Hepatocyte (in vitro differentiated cells): ENCODE measurements around the gene CHAF1A. TPM values are rescaled to one million over a fixed set of nuclear protein-coding genes. Genes with fewer than 3 reads are reported as not detected.

ENCODE experiments used
- DNase-seq: peaks from one replicate; pipeline ENCODE4 v3.0.0-alpha.2; 2016; ENCODE audit warnings: low spot score
- H2AFZ ChIP-seq: fragments of 200-600 bp; sonication (generic); 2 replicates; pipeline ENCODE4 v1.6.0; 2016; ENCODE audit warnings: antibody characterized with exemption, mild to moderate bottlenecking
- H3K27ac ChIP-seq: fragments of 200-600 bp; sonication (generic); 2 replicates; pipeline ENCODE4 v1.5.1; 2016; ENCODE audit warnings: mild to moderate bottlenecking
- H3K27me3 ChIP-seq: fragments of 200-600 bp; sonication (generic); 2 replicates; pipeline ENCODE4 v1.6.1; 2016
- H3K36me3 ChIP-seq: fragments of 200-600 bp; sonication (generic); replicated peaks from 2 replicates; pipeline ENCODE4 v1.5.1; 2016; ENCODE audit warnings: low read depth; ENCODE audit not compliant: insufficient read depth
- H3K4me1 ChIP-seq: fragments of 200-600 bp; sonication (generic); 2 replicates; pipeline ENCODE4 v1.5.1; 2016; ENCODE audit warnings: mild to moderate bottlenecking, moderate library complexity; ENCODE audit not compliant: insufficient read depth
- H3K4me2 ChIP-seq: fragments of 200-600 bp; sonication (generic); 2 replicates; pipeline ENCODE4 v1.6.0; 2016
- H3K4me3 ChIP-seq: fragments of 200-600 bp; sonication (generic); 2 replicates; pipeline ENCODE4 v1.5.1; 2016; ENCODE audit warnings: mild to moderate bottlenecking
- H3K79me2 ChIP-seq: fragments of 200-600 bp; sonication (generic); 2 replicates; pipeline ENCODE4 v1.6.0; 2017; ENCODE audit warnings: mild to moderate bottlenecking
- H3K9me2 ChIP-seq: fragments of 200-600 bp; sonication (generic); replicated peaks from 2 replicates; pipeline ENCODE4 v1.6.0; 2017; ENCODE audit warnings: mild to moderate bottlenecking; ENCODE audit not compliant: insufficient read depth
- H3K9me3 ChIP-seq: fragments of 200-600 bp; sonication (generic); 2 replicates; pipeline ENCODE4 v1.5.1; 2016; ENCODE audit warnings: low read depth, mild to moderate bottlenecking
- H4K20me1 ChIP-seq: fragments of 200-600 bp; sonication (generic); 2 replicates; pipeline ENCODE4 v1.6.0; 2016; ENCODE audit warnings: mild to moderate bottlenecking; ENCODE audit not compliant: insufficient read depth, poor library complexity, severe bottlenecking
- CTCF ChIP-seq: fragments of 200-600 bp; sonication (generic); IDR thresholded peaks from 2 replicates; pipeline ENCODE4 v1.5.1; 2016; ENCODE audit warnings: antibody characterized with exemption, mild to moderate bottlenecking; ENCODE audit not compliant: poor library complexity
- EZH2 ChIP-seq: fragments of 200-600 bp; sonication (generic); IDR thresholded peaks from 2 replicates; pipeline ENCODE4 v1.6.1; 2016; ENCODE audit warnings: antibody characterized with exemption, mild to moderate bottlenecking, borderline replicate concordance
- EZH2phosphoT487 ChIP-seq: fragments of 200-600 bp; sonication (generic); IDR thresholded peaks from one replicate; pipeline ENCODE4 v1.6.1; 2018; ENCODE audit warnings: antibody characterized with exemption, mild to moderate bottlenecking, low read depth, moderate library complexity; ENCODE audit not compliant: unreplicated experiment, severe bottlenecking
- WGBS: methylation state at CpG from one replicate; pipeline ENCODE4 v1.1.6; 2016; ENCODE audit warnings: low lambda C conversion rate; ENCODE audit errors: missing lambda C conversion rate; 5-methylcytosine and 5-hydroxymethylcytosine counted together
- polyA plus RNA-seq: library from polyadenylated mRNA; unstranded; fragments of >200 nt; fragmentation: Nextera tagmentation; extraction: Ambion mirVana; gene quantifications from 2 replicates; pipeline ENCODE4 v1.2.1, GENCODE V29; 2016
- total RNA-seq: library from RNA; depleted of rRNA; stranded (reverse); fragments of >200 nt; gene quantifications from 2 replicates; pipeline ENCODE4 v1.2.3, GENCODE V29; 2014

CHAF1A gene
- total and polyA plus RNA-seq, 2 experiments from 2014 or later, result 6.2 to 6.5 TPM

GRCh38 chr19:4399812-4400134 lies 2.7 kb upstream of the CHAF1A start:
- Histone ChIP-seq H3K4me1 (peaks cover 13% of the 10 kb centered on the region), H3K27me3 (no peaks in the 10 kb centered on the region), H3K9me2 (no peaks in the 10 kb centered on the region), H3K79me2 (peaks cover 79% of the 10 kb centered on the region), H4K20me1 (peaks cover 39% of the 10 kb centered on the region), H3K4me3 (peak overlapping the region; percentile 94), H3K9me3 (no peaks in the 10 kb centered on the region), H3K27ac (peak overlapping the region; percentile 99), H3K36me3 (no peaks in the 10 kb centered on the region), H3K4me2 (peak overlapping the region; percentile 98), H2AFZ (peak overlapping the region; percentile 35)
- TF ChIP-seq EZH2phosphoT487 (no peak), EZH2 (no peak), CTCF (no peak)
- DNase-seq, result peak; percentile 67
- WGBS, result 0% methylated on average over 10 of the region's 12 CpGs

GRCh38 chr19:4400135-4400936 lies 2.1 kb upstream of the CHAF1A start, which contains the start of gene SH3GL1:
SH3GL1 (minus strand) TSS chr19:4400547; CDS start chr19:4400368, 179 bp downstream.
- H3K9me3 ChIP-seq, result no peaks in the 10 kb centered on the region
- peak within 1 kb of the TSS; percentile 98 for H3K4me2 ChIP-seq
- no peaks in the 10 kb centered on the region for H3K9me2 ChIP-seq
- H3K4me3 ChIP-seq, result peak within 1 kb of the TSS; percentile 94
- no peaks in the 10 kb centered on the region for H3K27me3 ChIP-seq
- H3K27ac ChIP-seq, result peak within 1 kb of the TSS; percentile 99
- peaks cover 33% of the 10 kb centered on the region for H4K20me1 ChIP-seq
- H3K4me1 ChIP-seq, result peaks cover 10% of the 10 kb centered on the region
- no peak for TF ChIP-seq EZH2phosphoT487
- TF ChIP-seq CTCF, result peak; percentile 99
- no peak for TF ChIP-seq EZH2
- no peaks in the 10 kb centered on the region for H3K36me3 ChIP-seq
- peak; percentile 96 for DNase-seq
- H3K79me2 ChIP-seq, result peaks cover 79% of the 10 kb centered on the region
- H2AFZ ChIP-seq, result peak within 1 kb of the TSS; percentile 35
- 1% methylated on average over 38 of the region's 90 CpGs for WGBS

GRCh38 chr19:4401769-4402170 lies 670 bp upstream of the CHAF1A start:
- WGBS, result 15% methylated on average over 8 of the region's 8 CpGs
- Histone ChIP-seq H3K79me2 (peaks cover 78% of the 10 kb centered on the region), H4K20me1 (peaks cover 22% of the 10 kb centered on the region), H2AFZ (peak overlapping the region; percentile 19), H3K27me3 (no peaks in the 10 kb centered on the region), H3K4me1 (peaks cover 10% of the 10 kb centered on the region), H3K9me2 (no peaks in the 10 kb centered on the region), H3K9me3 (no peaks in the 10 kb centered on the region), H3K4me3 (peak overlapping the region; percentile 9), H3K27ac (peak overlapping the region; percentile 89), H3K36me3 (no peaks in the 10 kb centered on the region), H3K4me2 (peak overlapping the region; percentile 74)
- no peak for DNase-seq
- no peak for TF ChIP-seq EZH2
- no peak for TF ChIP-seq EZH2phosphoT487
- no peak for TF ChIP-seq CTCF
